GM12878 (cell line): ENCODE measurements around the gene SIGLEC10. TPM values are rescaled to one million over a fixed set of nuclear protein-coding genes. Genes with fewer than 3 reads are reported as not detected.

Experiments
- ATAC-seq: fragments of 200-7000 bp; cut with Tn5 transposase; 3 replicates; pipeline ENCODE4 v1.9.1; 2020; ENCODE audit warnings: mild to moderate bottlenecking, moderate library complexity
- BruUV-seq: library from RNA; stranded (reverse); fragments of 400-500 nt; replicated peaks from 2 replicates; lab custom pipeline; 2021; lab: Mats Ljungman, UMichigan
- CTCF ChIA-PET: fragments of 300-600 bp; sonication (Branson Sonifier 250); formaldehyde crosslinking; extraction: SDS; loops from one replicate; lab custom pipeline; 2021; ENCODE audit warnings: inconsistent platforms; lab: Yijun Ruan, JAX
- POLR2A ChIA-PET: fragments of 350-600 bp; formaldehyde crosslinking; extraction: SDS; loops from one replicate; lab custom pipeline; 2021; ENCODE audit warnings: inconsistent platforms; lab: Charles Lee
- RAD21 ChIA-PET: fragments of 300-600 bp; sonication (Branson Sonifier 250); formaldehyde crosslinking; loops from one replicate; lab custom pipeline; 2023; ENCODE audit warnings: antibody characterized with exemption; ENCODE audit not compliant: unreplicated experiment; lab: Charles Lee
- SMC1A ChIA-PET: fragments of 300-600 bp; sonication (Branson Sonifier 250); formaldehyde crosslinking; loops from one replicate; lab custom pipeline; 2023; ENCODE audit not compliant: unreplicated experiment, uncharacterized antibody; lab: Charles Lee
- DNase-seq: peaks from one replicate; pipeline ENCODE4 v3.0.0-alpha.2; 2011; ENCODE audit warnings: low read depth, low spot score
- FAIRE-seq: peaks from 3 replicates; lab custom pipeline; 2011; peaks lifted over from hg19 to GRCh38; lab: Jason Lieb, UNC
- H2AFZ ChIP-seq: 2 replicates; pipeline ENCODE4 v1.6.0; 2011; ENCODE audit warnings: low read depth, low read length, control low read depth; ENCODE audit not compliant: control insufficient read depth
- H3K27ac ChIP-seq: 2 replicates; pipeline ENCODE4 v1.5.1; 2011; ENCODE audit warnings: control low read depth; ENCODE audit not compliant: control insufficient read depth, insufficient read depth
- H3K27me3 ChIP-seq, 2 experiments: replicated peaks in 1 of 2; 2 replicates each; pipeline versions ENCODE4 v1.6.0 to v1.6.1; 2011; ENCODE audit warnings: low read length in 1 of 2; ENCODE audit not compliant: control insufficient read depth in 2 of 2, insufficient read depth in 2 of 2
- H3K36me3 ChIP-seq, 2 experiments: 2 replicates each; pipeline ENCODE4 v1.5.1; 2011; ENCODE audit warnings: low read length in 1 of 2; ENCODE audit not compliant: control insufficient read depth in 2 of 2, insufficient read depth in 2 of 2
- H3K4me1 ChIP-seq: 2 replicates; pipeline ENCODE4 v1.6.1; 2011; ENCODE audit warnings: mild to moderate bottlenecking, low read length, moderate library complexity, mixed read lengths; ENCODE audit not compliant: control insufficient read depth, insufficient read depth
- H3K4me2 ChIP-seq: 2 replicates; pipeline ENCODE4 v1.6.0; 2011; ENCODE audit warnings: control low read depth; ENCODE audit not compliant: control insufficient read depth, insufficient read depth
- H3K4me3 ChIP-seq: fragments of 200-600 bp; sonication (generic); 2 replicates; pipeline ENCODE4 v1.5.1; 2016
- H3K79me2 ChIP-seq: 2 replicates; pipeline ENCODE4 v1.6.0; 2011; ENCODE audit warnings: low read length; ENCODE audit not compliant: control insufficient read depth, insufficient read depth
- H3K9ac ChIP-seq: 2 replicates; pipeline ENCODE4 v1.8.0; 2011; ENCODE audit warnings: low read length, control low read depth, mixed read lengths; ENCODE audit not compliant: control insufficient read depth, insufficient read depth
- H3K9me3 ChIP-seq: replicated peaks from 3 replicates; pipeline ENCODE4 v1.5.1; 2011; ENCODE audit warnings: mild to moderate bottlenecking, low read length; ENCODE audit not compliant: control insufficient read depth, insufficient read depth
- H4K20me1 ChIP-seq: 2 replicates; pipeline ENCODE4 v1.6.0; 2011; ENCODE audit not compliant: control insufficient read depth, insufficient read depth
- BHLHE40 ChIP-seq, 2 experiments: fragments of 450-650 bp in 1 of 2; IDR thresholded peaks; 2 replicates each; pipeline ENCODE4 v1.6.1; 2011 to 2017; ENCODE audit warnings: low read depth in 2 of 2, borderline replicate concordance in 1 of 2, improper control_type of control experiment in 1 of 2, low read length in 1 of 2, mild to moderate bottlenecking in 1 of 2
- CEBPZ ChIP-seq: fragments of 150-350 bp; IDR thresholded peaks from 2 replicates; pipeline ENCODE4 v1.6.1; 2016; ENCODE audit warnings: low read depth, low read length
- GABPA ChIP-seq: IDR thresholded peaks from 2 replicates; pipeline ENCODE4 v1.6.1; 2014; ENCODE audit warnings: antibody characterized with exemption, low read depth, mild to moderate bottlenecking, inconsistent platforms
- GATAD2B ChIP-seq: fragments of 450-650 bp; conservative IDR thresholded peaks from 2 replicates; pipeline ENCODE4 v1.6.1; 2017; ENCODE audit warnings: low read depth, mild to moderate bottlenecking, moderate library complexity
- MEF2B ChIP-seq: fragments of 450-650 bp; IDR thresholded peaks from 2 replicates; pipeline ENCODE4 v1.6.1; 2018; ENCODE audit warnings: mild to moderate bottlenecking, moderate library complexity; ENCODE audit not compliant: partially characterized antibody, poor library complexity, severe bottlenecking
- MTA2 ChIP-seq: fragments of 450-650 bp; IDR thresholded peaks from 2 replicates; pipeline ENCODE4 v1.6.1; 2016; ENCODE audit warnings: low read depth, mild to moderate bottlenecking, moderate library complexity
- NRF1 ChIP-seq: conservative IDR thresholded peaks from 2 replicates; pipeline ENCODE4 v1.6.1; 2011; ENCODE audit warnings: mild to moderate bottlenecking, low read depth, low read length, improper control_type of control experiment
- SMAD5 ChIP-seq: IDR thresholded peaks from 2 replicates; pipeline ENCODE4 v1.6.1; 2016; ENCODE audit warnings: antibody characterized with exemption, low read depth
- SP1 ChIP-seq: IDR thresholded peaks from one replicate; pipeline ENCODE4 v1.6.1; 2011; ENCODE audit warnings: low read depth, low read length
- WGBS: methylation state at CpG from one replicate; pipeline ENCODE4 v1.1.6; 2016; ENCODE audit warnings: low lambda C conversion rate; ENCODE audit not compliant: insufficient replicate concordance, insufficient coverage; ENCODE audit errors: missing lambda C conversion rate; 5-methylcytosine and 5-hydroxymethylcytosine counted together
- in situ Hi-C: fragments of 300-500 bp; cut with MboI; formaldehyde crosslinking; loops from 9 replicates; pipeline ENCODE4 v1.14.3; 2018; ENCODE audit warnings: mixed read lengths
- intact Hi-C: fragments of 100-400 bp; cut with micrococcal nuclease; formaldehyde crosslinking; loops from one replicate; pipeline ENCODE4 v1.14.2; 2022; ENCODE audit not compliant: unreplicated experiment
- polyA plus RNA-seq, 11 experiments: library from polyadenylated mRNA; depleted of rRNA in 4 of 11; unstranded in 6 of 11; stranded (reverse) in 5 of 11; fragments of >200 nt; fragmentation: Nextera tagmentation in 4 of 11; fragmentation: Illumina TruSeq in 1 of 11; extraction: Ambion mirVana in 4 of 11; extraction: Trizol in 1 of 11; gene quantifications; 1 replicate in 1 of 11; 2 replicates in 10 of 11; pipeline versions ENCODE4 v1.2.1 to v1.2.3, GENCODE V29; 2011 to 2016; ENCODE audit warnings: inconsistent platforms in 2 of 11, missing spikeins in 2 of 11, low read depth in 1 of 11
- total RNA-seq, 4 experiments: library from RNA; depleted of rRNA in 3 of 4; stranded (reverse); fragments of >200 nt in 3 of 4; fragmentation: Illumina TruSeq in 1 of 4; extraction: Trizol in 1 of 4; gene quantifications; 2 replicates each; pipeline versions ENCODE4 v1.2.1 to v1.2.3, GENCODE V29; 2013 to 2021
- TF ChIP-seq, protein P1 (sequence below): fragments of 450-650 bp; IDR thresholded peaks from 2 replicates; pipeline ENCODE4 v1.6.1; 2018; ENCODE audit warnings: mild to moderate bottlenecking, low read depth, moderate library complexity; ENCODE audit not compliant: partially characterized antibody

SIGLEC10 gene
- total and polyA plus RNA-seq, 10 of the 15 experiments (the other 5 are each of a cell fraction or from before 2014, with no cell fraction given), result 2.3 to 16.8 (median 7.8) TPM

GRCh38 chr19:51394050-51394836 lies 23.2 kb downstream of the SIGLEC10 start:
- peak; percentile 99 for FAIRE-seq
- H3K9ac ChIP-seq, result peak overlapping the region; percentile 91
- H3K27ac ChIP-seq, result peak overlapping the region; percentile 97
- ChIA-PET POLR2A (interaction anchor here (0.9 to 4.8 kb wide), 8 partner anchors 9 to 54 kb away, joined by 3 to 64 read pairs (median 18); partner anchors contain the start of genes CLDND2, ETFB, NKG7 and SIGLEC10), SMC1A (interaction anchor here (1.0 to 6.6 kb wide), 10 partner anchors 13 to 267 kb away, joined by 3 to 43 read pairs (median 4); partner anchors contain the start of genes ETFB and SIGLEC10), CTCF (interaction anchor here (0.8 to 4.9 kb wide), 16 partner anchors 14 to 267 kb away, joined by 3 to 43 read pairs (median 8); partner anchors contain the start of genes CLDND2, NKG7, SIGLEC10 and VSIG10L), RAD21 (interaction anchor here (0.8 to 3.8 kb wide), 12 partner anchors 14 to 263 kb away, joined by 3 to 51 read pairs (median 14); partner anchors contain the start of genes CLDND2, ETFB, NKG7 and SIGLEC10)
- under 1% methylated on average over 44 of the region's 45 CpGs for WGBS
- DNase-seq, result peak; percentile 99
- no peaks in the 10 kb centered on the region for H3K27me3 ChIP-seq
- peaks cover 19% of the 10 kb centered on the region for H3K4me1 ChIP-seq
- intact Hi-C loops, result loop anchor here (1.0 to 2.0 kb wide), 3 partner anchors 23 to 55 kb away; partner anchors contain the start of gene SIGLEC10
- no peaks in the 10 kb centered on the region for H4K20me1 ChIP-seq
- H3K79me2 ChIP-seq, result peaks cover 5% of the 10 kb centered on the region
- ATAC-seq, result peak; percentile 91
- in situ Hi-C loops, result loop anchor here (25.0 kb wide), 1 partner anchor 1143 kb away; the partner anchor contains the start of gene ZNF808
- H3K4me2 ChIP-seq, result peak overlapping the region; percentile 78
- H3K9me3 ChIP-seq, result no peaks in the 10 kb centered on the region
- peak overlapping the region; percentile 84 for H3K4me3 ChIP-seq
- no TSS peak for BruUV-seq
- H3K36me3 ChIP-seq, result no peaks in the 10 kb centered on the region
- H2AFZ ChIP-seq, result peak overlapping the region; percentile 95
- TF ChIP-seq CEBPZ (peak; percentile 77), GATAD2B (0 out of 2 replicates have a peak, but pooled peaks have one; percentile 47), SP1 (peak; percentile 94), NRF1 (peak; percentile 55), SMAD5 (0 out of 2 replicates have a peak, but pooled peaks have one; percentile 49), BHLHE40 (IDR thresholded peaks at IDR 0.05; ENCODE audit: borderline replicate concordance in 1 of 2, low read depth in 2 of 2, low read length in 1 of 2) (peak; percentile 64 to 81; a peak in 3 of 4 replicates), MEF2B (peak; percentile 68), GABPA (peak; percentile 83), MTA2 (no peak)
- TF ChIP-seq, protein P1, sequence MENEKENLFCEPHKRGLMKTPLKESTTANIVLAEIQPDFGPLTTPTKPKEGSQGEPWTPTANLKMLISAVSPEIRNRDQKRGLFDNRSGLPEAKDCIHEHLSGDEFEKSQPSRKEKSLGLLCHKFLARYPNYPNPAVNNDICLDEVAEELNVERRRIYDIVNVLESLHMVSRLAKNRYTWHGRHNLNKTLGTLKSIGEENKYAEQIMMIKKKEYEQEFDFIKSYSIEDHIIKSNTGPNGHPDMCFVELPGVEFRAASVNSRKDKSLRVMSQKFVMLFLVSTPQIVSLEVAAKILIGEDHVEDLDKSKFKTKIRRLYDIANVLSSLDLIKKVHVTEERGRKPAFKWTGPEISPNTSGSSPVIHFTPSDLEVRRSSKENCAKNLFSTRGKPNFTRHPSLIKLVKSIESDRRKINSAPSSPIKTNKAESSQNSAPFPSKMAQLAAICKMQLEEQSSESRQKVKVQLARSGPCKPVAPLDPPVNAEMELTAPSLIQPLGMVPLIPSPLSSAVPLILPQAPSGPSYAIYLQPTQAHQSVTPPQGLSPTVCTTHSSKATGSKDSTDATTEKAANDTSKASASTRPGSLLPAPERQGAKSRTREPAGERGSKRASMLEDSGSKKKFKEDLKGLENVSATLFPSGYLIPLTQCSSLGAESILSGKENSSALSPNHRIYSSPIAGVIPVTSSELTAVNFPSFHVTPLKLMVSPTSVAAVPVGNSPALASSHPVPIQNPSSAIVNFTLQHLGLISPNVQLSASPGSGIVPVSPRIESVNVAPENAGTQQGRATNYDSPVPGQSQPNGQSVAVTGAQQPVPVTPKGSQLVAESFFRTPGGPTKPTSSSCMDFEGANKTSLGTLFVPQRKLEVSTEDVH, result no peak
